HG02840 (cell line): Measurements from ENCODE around the gene EXOSC9.

Experiments used
- ATAC-seq: cut with Tn5 transposase; IDR thresholded peaks from one replicate; pipeline ENCODE4 v1.9.1; 2021; ENCODE audit warnings: mild to moderate bottlenecking, moderate library complexity, moderate number of reproducible peaks; ENCODE audit not compliant: unreplicated experiment, low FRiP score

Gene EXOSC9

DNA sequence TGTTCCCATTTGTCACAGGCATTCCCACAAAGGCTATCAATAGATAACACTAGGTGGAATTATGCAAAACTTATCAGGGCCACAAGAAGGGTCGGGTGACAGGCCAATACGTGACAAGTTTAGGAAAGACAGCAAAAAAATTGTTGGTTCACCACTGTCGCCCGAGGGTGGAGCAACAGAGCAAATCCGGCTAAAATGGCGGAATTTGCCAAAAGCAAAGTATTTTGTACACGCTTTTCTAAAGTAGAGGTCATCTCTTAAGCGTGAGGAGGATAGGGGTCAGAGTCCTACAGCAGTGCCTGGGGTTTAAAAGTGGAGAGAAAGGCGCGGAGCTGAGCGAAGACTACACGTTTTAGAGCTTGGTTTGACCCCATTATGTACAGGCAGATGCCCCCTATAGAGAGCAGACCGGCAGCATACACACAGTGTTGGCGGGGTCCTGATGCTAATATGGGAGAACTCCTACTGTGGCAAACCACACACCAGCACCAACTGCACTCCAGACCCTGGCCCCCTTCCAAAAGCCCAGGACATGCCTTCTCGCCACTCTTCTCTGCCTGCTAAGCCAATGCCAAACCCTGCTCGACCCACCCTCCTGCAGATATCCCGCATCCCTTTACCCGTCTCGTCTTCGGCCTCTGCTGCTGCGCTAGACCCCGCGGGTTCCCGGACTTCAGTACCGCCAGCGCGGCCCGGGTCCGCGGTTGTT lies 21.8 kb downstream of the EXOSC9 start:
- ATAC-seq: peak; percentile 19

DNA sequence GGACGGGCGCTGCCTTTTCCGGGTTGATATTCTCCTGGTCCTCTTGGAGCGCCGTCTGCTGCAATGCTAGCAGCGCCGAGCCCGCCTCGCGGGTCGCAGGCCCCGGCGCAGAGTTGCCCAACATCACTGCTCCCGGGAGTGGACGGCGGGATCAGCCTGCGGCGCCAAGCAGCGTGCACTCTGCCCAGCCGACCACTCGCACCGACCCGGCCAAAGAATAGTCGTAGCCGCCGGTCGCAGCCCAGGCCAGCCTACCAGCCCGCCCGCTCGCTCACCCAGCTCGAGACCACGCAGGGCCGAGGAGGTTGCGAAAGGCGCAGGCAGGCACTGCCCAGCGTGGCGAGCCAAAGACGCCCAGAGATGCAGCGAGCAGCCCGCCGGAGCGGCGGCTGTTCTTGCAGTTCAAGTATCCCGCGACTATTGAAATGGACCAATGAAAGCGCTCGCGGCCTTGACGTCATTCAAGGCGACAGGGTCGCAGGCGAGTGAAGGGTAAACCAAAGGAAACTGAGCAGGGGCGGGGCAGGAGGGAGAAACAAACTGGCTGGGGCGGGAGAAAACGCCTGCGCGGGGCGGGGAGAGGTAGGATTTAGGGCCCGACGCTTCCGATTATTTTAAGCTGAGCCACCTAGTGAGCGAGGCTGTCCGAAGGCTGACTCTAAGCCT lies 22.5 kb downstream of the EXOSC9 start, which contains the start of gene CCNA2:
TSS of gene CCNA2 (minus strand) at position 379 of the 666 bp plus-strand sequence. CDS start at position 124, 255 bp downstream.
- ATAC-seq: peak; percentile 93

DNA sequence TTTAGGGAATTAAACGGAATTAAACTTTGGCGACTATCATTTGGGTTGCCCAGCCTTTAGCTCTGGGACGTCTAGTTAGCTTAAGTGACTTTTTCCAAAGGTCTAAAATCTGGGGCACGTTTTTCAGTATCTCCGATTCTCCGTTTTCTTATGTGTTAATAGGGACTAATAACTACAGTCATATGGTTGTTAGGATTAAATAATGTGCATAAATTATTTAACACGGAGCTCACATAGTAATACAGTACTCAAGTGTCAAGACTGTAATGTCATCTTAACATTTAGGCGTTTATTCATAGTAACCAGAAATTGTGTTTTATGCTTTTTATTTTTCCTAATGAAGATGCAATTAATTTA lies 23.0 kb downstream of the EXOSC9 start:
- ATAC-seq: peak; percentile 1

GRCh38 chr4:121824950-121825349 lies 23.8 kb downstream of the EXOSC9 start:
- ATAC-seq: no peak

- no peak for ATAC-seq
Measured at GRCh38 chr4:121827853-121828252, 26.7 kb downstream of the EXOSC9 start.

DNA sequence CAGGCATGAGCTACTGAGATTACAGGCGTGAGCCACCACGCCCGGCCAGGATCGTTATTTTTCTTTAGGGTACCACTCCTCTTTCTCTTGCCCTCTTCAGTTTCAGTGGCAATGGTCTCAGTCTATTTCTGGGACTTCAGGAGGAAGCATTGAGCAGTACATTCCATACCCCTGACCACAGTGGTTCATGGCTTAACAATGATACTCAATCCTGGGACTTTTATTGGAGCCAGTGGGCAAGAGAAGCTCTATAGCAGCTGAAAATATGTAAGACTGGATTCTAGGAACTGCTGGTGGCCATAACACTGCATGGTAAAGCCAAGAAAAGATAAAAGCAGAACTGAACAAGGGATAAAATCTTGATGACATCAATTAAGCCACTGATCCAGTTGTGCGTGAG lies 28.4 kb downstream of the EXOSC9 start:
- no peak for ATAC-seq

DNA sequence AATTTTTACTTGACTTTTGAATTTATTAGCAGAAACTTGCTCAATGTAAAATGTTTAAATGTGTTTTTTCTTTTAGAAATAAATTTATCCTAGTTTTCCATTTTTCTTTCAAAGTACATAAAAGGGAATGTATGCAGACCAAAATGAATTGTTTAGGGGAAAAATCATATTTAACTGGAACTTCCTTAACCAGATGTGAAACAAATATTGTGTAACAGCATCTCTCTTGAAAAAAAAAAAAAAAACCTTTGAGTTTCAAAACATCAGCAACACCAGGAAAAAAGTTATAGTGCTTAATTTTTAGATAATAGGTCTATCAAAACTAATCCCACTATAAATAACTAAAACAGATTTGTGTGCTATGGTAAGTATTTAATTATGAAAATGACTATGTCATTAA lies 37.0 kb downstream of the EXOSC9 start:
- ATAC-seq: no peak

DNA sequence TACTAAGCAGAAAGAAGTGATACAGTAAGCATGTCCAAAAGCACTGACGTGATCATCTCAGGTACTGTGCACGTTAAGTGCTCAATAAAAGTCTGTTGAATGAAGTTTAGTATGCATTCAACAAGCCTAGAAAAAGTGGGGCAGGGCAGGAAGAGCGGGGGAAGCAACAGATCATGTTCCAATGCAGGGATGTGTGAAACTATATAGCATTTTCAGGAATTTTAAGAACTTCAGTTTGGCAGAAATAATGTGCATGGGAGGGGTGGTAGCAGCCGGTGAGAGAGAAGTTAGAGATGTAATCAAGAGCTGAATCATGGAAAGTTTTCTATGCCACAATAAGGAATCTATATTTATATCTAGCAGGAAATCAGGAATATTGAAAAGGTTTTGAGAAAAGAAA lies 41.7 kb downstream of the EXOSC9 start:
- ATAC-seq: no peak

DNA sequence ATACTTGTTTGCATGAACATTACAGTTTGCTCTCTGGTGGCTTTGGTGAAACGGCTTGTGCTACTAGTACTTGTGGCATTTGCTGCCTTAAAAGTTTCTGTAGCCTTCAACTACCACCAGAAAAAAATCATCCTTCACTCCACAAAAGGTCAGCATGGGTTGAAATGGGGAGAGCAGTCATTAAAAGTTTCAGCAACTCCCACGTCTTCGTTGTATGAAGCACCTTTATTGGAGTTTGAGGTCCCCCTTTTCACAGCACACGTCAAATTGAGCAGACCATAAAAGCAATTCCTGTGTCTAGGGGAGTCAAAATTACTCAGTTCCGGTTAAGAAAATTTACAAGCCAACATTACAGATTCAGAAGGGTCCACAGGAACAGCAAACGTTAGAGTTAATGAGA lies 45.5 kb downstream of the EXOSC9 start:
- no peak for ATAC-seq

GRCh38 chr4:121851354-121851753 lies 50.2 kb downstream of the EXOSC9 start:
- no peak for ATAC-seq

GRCh38 chr4:121860121-121860520 lies 59.0 kb downstream of the EXOSC9 start:
- ATAC-seq: no peak

- ATAC-seq: no peak
Measured at GRCh38 chr4:121861426-121861825, 60.3 kb downstream of the EXOSC9 start.

DNA sequence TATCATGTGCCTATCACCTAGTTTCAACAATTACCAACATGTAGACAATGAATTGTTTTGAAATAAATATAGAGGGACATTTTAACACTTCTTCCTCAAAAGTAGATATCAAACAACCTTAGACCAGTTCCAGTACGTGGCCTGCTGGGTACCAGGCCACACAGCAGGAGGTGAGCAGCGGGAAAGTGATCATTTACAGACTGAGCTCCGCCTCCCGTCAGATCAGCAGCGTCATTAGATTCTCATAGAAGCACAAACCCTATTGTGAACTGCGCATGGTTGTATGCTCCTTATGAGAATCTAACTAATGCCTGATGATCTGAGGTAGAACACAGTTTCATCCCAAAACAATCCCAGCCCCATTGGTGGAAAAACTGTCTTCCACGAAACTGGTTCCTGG lies 62.7 kb downstream of the EXOSC9 start:
- no peak for ATAC-seq
